ENCODE results near the gene CPED1.
"Not testable (repeated sequence)": the region's sequence is repeated elsewhere in the genome, so short reads cannot be mapped to it uniquely, and the experiment has no call there.

The CPED1 gene

DNA sequence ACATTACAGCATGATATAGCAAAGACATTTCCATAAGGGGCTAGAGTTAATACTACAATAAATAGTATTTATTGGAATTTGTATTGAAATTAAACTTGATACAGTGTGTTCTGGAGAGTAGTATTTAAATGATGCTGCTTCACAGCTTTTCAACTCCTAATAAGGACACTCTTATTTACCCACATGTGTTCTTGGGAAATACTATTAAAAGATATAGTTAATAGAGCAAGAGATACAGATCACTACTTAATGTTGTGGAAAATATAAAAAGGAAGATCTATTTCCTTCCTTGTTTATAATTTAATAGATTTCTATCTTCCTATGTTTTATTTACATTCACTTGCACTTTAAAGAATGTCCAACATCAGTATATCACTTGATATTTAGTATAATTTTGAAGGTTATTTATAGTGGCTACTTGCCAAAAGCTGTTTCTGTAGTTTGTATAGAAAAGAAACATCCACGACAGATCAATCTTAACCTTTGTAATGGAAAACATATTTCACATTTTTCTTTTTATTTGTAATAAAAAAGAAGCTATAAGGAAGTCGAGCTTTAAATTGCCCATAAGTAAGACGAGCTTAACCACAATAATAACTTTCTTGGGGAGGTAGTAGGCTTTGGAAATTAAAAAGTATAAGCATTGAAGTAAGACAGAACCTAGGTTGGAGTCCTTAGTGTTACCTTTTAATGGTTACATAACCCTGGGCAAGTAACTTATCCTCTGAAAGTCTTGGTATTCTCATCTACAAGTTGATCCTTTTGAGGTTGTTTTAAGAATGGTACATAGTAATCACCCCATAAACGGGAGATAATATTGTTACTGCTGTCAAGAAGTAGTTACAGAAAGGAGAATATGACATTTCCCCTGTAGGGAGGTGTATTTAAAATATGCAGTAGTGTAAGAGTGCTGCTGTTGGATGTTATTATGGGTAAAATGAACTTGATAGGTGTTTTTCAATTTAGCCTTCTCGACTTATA, 32.8 kb downstream of the CPED1 start:
- DNase-seq: no peak

DNA sequence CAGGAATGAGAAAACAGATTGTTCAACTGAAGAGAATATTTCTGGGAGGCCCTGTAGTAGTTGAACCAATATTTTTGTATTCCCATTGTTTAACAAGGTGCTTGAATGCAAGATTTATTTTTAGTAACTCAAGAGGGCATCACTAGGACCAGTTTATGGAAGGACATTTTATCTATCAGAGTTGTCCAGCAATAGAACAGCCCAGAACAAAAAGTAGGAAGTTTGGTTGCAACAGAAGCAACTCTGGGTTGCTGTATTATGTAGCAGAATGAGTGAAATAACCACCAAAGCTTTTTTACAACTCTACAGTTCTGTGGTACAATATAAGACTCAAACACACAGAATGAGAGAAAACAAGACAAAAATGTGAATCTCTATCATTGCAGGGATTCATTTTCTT, 34.7 kb downstream of the CPED1 start:
- DNase-seq: no peak

DNA sequence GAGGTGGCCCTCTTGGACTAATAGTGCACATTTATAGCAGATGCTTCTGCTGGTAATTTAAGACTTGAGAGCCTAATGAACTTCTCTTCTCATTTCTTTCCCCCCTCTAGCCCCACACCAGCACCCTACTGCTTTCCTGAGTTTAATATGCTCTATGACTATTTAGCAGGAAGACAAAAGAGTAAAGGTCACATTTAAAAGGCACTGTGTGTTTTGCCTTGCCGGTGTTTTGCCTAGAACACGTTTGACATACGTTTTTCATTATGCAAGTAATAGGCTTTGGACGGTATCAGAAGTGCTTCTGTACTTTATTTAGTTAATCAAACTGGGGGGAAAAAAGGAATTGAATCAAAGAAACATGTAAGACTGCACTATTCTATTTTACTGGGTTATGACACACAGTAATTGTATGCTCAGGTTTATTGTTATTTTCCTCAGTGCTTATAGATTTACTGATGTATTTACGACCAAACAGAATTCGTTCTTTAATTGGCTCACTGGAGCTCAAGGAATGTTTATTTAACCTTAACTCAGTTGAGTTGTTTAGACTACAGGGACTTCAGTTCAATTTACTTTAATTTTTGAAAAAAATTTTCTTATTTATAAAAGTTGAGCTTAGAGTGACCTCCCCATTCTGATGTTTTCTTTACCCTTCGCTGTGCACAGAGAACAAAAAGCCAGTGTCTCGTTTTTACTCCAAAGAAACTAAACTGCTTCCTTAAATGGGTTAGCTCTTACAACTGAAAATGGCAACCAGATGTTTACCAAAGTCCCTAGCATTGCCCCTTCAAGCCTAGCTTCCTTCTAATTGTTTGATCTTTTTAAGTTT, 35.4 kb downstream of the CPED1 start:
- no peak for DNase-seq

DNA sequence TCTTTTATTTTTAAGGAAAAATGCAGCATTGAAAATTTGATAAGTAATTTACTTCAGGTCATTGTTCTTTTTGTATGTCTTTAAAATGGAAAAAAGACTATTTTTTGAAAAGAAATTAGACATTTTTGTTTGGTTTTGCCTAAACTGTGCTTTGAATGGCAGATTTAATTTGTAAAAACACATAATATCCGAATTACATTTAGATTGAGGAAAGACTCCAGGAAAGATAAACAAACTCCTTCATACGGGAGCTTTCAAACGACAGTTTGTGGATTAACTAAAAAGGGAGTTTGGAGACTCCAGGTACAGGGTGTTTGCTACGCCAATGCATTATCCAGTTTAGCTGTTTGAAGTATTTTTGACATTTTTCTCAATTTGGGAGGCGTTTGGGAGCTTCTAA, 36.1 kb downstream of the CPED1 start:
- no peak for DNase-seq

DNA sequence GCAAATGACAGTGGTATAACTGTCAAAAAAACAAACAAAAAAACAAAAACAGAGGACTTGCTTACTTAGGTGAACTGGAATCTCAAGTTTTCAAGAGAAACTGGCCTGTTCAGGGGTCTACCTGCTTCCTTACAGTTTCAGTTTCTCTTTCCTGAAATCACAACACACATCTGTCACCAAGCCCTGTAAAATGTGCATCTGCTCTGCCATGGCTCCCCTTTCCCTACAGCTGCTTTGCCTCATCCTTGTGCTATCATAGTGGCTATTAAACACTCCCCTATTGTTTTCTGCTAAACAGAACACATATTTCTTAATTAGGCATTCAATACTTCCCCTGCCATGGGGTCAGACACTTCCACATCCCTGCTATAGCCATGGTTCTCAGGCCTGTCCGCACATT, 37.6 kb downstream of the CPED1 start:
- no peak for DNase-seq

DNA sequence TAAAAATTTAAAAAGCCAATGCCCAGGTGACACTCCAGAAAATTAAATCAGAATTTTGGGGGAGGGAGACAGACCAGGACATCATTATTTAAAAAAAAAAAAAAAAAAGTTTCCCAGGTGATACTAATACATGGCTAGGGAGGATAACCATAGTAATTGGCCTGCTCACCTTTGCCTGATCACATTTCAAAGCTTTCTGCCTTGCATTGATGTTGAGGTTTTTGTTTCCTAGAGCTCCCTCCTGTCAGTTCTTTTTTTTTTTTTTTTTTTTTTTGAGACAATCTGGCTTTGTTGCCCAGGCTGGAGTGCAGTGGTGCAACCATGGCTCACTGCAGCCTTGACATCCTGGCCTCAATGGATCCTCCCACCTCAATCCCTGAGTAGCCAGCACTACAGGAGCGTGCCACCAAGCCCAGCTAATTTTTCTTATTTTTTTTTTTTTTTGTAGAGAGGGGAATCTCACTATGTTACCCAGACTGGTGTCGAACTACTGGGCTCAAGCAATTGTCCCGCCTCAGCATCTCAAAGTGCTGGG, 38.1 kb downstream of the CPED1 start:
- DNase-seq: no peak

DNA sequence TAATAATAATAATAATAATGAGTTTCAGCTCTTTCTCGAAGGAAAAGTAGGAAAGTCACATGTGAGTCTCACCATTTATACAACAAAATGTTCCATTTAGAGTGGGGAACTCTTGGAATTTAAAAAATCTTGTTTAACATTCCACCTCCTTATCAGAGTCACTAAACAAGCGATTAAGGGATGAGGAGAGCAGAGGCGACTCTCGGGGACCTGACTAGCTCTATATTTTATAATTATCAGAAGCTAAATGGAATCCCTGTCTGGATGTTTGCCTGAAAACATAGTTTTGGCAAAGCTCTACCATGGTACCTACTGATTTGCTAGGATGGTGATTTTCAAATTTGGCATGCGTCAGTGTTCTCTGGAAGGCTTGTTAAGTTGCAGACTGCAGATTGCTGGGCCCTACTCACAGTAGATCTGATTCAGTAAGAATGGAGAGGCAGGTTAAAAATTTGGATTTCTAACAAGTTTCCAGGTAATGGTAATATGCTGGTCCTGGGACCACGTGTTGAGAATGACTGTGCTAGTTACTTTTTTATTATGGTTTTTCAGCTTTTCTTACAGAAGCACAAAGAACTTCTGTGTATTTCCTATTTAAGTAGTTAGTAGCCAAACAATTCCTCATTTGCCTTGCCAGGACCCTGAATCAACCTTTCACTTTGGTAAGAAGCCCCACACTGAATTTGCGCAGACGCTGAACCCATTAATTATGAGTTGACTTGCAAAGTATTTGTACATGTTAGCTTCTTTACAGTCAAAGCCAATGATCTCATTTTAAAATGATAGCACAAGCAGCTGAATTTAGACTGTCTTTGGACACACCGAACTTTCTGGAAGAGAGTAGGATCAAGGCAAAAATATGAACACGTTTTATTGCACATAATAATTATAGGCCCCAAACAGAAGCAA, 39.5 kb downstream of the CPED1 start:
- DNase-seq: no peak

DNA sequence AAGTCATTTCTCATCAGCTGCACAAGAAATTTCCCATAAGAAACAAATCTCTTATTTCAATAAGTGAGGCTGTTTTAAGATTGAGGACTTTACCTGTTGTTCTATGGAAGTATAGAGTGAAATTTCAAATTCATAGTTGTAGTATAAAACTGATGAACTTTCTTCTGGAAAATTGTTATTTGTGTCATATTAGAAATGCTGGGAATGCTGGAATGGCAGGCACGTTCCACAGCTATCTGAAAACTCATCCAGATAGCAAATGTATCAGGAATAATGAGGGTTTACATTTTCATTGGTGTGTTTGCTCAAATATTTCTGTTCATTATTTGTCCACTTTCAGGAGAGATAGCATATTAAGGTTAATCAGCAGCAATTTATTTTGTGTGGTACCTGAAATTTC, 40.8 kb downstream of the CPED1 start:
- DNase-seq: no peak

DNA sequence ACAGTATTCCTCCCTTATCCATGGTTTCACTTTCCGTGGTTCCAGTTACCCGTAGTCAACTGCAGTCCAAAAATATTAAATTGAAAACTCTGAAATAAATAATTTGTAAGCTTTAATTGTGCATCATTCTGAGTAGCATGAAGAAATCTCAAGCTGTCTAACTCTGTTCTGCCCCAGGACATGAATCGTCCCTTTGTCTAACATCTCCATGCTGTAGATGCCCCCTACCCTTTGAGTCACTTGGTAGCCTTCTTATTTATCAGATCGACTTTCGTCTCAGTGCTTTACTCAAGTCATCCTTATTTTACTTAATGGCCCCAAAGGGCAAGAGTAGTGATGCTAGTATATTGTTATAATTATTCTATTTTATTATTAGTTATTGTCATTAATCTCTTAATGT, 41.8 kb downstream of the CPED1 start:
- no peak for DNase-seq

DNA sequence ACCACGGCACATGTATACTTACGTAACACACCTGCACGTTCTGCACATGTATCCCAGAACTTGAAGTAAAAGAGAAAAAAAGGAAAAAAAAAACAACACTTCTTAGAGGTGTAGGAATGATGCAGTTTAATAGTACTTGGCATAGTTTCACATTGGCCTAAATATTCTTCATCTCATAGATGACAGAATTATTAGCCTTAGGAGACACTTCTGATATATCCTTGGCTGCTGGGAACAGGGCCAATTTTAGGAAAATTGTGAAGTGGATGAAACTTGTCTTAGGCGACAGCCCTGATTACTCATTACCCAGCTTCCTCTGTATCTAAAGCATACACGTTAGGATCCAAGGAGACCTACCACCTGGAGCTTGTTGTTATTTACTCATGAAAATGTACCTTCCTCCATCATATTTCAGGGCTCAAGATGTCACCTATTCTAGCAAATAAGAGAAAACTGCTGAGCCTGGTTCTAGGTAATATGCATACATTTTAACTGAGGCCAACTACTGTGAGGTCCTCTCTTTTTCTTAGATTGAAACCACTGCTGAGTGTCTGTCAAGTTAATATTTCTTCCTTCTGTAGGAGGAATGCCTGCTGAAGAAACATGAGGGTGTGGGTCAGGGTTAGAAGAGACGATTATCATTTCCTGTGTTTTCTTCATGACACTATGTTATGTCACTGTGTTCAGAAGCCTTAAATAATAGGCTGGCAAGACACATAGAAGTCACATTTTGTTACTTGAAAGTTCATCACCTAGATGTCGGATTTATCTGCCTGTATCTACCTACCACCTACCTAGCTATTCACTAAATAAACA, 44.3 kb downstream of the CPED1 start:
- no peak for DNase-seq

DNA sequence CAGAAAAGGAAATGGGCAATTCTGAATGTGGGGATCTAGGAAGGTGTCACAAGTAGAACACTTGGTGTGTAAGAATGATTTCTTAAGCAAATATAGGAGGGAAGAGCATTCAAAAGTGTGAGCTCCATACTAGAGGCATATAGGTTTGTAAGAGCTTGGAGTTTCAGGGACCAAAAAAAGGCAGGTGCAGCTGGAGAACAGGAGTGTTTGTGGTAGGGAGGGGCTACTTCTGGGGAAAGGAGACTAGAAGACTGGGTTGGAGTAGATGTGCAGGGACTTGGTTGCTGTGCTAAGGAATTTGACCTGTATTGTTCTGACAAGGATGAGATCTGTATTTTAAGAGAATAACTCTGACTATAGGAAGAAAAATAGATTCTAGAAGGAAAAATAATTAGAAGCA, 46.4 kb downstream of the CPED1 start:
- no peak for DNase-seq

DNA sequence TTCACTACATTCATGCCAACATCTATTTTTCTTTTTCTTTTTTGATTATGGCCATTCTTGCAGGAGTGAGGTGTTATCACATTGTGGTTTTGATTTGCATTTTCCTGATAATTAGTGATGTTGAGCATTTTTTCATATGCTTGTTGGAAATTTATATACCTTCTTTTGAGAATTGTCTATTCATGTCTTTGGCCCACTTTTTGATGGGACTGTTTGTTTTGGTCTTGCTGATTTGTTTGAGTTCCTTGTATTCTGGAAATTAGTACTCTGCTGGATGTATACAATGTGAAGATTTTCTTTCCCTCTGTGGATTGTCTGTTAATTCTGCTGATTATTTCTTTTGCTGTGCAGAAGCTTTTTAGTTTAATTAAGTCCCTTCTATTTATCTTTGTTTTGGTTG, 48.3 kb downstream of the CPED1 start:
- not testable (repeated sequence) for DNase-seq

DNA sequence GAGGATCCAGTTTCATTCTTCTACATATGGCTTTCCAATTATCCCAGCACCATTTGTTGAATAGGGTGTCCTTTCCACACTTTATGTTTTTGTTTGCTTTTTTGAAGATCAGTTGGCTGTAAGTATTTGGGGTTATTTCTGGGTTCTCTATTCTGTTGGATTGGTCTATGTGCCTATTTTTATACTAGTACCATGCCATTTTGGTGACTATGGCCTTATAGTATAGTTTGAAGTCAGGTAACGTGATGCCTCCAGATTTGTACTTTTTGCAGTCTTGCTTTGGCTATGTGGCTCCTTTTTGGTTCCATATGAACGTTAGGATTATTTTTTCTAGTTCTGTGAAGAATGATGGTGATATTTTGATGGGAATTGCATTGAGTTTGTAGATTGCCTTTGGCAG, 48.8 kb downstream of the CPED1 start:
- DNase-seq: not testable (repeated sequence)

DNA sequence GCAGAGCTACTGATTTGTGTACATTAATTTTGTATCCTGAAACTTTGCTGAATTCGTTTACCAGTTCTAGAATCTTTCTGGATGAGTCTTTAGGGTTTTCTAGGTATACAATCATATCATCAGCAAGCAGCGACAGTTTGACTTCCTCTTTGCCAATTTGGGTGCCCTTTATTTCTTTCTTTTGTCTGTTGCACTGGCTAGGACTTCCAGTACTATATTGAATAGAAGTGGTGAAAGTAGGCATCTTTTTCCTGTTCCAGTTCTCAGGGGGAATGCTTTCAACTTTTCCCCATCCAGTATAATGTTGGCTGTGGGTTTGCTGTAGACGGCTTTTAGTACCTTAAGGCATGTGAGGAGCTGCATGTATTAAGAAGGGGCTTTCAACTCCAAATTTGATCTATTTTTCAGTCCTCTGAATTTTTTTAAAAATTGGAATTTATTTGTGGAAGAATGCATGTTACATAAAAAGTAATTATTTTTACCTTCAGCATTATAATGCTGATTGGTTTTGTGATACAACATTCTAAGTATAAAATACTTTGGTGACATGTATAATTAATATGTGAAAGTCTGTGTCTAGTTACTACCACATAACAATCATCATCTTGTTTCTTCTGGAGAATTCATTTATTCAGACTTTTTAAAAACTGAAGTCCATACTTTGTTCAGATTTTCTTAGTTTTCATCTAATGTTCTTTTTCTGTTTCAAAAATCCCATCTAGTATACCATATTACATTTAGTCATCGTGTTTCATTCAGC, 49.6 kb downstream of the CPED1 start:
- DNase-seq: no peak

DNA sequence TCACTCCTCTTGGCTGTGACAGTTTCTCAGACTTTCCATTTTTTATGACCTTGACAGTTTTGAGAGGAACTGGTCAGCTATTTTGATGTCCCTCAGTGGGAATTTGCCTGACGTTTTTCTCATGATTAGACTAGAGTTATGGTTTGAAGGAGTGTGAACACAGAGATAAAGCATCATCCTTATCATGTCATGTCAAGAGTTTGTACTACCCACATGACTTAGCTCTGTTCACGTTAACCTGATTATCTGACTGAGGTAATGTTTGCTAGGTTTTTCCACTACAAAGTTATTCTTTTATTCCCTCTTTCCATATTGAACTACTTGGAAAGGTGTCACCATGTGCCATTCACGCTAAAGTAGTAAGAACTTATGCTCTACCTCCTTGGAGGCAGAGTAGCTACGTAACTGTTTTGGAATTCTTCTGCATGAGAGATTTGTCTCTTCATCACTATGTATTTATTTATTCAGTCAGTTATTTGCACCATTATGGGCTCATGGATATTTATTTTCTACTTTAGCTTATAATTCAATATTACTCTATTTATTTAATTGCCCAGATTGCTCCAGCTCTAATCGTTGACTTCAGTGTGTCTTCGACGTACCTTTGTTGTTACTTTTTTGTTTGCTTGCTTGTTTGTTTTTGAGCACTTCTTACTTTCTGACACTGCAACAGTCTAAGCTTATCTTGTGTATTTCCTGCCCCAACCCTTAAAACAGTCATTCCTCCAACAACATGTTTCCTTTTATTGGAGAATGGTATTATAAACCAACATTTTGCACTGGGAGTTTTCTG, 50.4 kb downstream of the CPED1 start:
- no peak for DNase-seq

DNA sequence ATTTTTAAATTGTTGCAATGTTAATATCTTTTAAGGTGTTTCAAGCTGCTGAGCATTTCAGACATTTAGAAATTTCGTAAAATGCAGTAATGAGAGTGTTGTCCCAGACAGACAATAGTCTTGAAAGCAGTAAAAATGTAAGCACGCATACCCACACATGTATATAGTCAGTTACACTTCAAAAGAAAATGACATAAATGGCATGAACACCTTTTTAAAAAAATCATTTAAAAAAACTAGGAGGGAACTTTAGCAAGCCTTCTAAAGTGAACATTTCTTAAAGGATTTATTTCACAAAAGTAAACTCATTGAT, 51.0 kb downstream of the CPED1 start:
- DNase-seq: no peak

DNA sequence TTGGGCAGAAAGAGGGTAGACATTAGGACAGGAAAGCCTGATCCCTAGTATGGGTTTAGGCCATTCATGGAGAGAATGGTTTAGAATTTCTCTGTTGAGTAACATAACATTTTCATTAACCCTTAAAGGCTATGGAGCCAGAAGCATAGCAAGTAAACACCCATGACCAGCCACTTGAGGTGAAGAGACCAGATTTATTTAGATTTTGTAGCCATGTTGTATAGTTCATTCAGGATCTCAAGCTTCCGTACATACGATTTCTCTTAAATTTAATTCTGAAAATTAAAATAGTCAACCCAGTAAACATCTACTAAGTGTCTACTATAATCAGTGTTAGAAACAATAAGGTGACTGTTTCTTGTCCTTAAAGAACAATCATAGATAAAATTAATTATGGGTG, 51.5 kb downstream of the CPED1 start:
- no peak for DNase-seq

DNA sequence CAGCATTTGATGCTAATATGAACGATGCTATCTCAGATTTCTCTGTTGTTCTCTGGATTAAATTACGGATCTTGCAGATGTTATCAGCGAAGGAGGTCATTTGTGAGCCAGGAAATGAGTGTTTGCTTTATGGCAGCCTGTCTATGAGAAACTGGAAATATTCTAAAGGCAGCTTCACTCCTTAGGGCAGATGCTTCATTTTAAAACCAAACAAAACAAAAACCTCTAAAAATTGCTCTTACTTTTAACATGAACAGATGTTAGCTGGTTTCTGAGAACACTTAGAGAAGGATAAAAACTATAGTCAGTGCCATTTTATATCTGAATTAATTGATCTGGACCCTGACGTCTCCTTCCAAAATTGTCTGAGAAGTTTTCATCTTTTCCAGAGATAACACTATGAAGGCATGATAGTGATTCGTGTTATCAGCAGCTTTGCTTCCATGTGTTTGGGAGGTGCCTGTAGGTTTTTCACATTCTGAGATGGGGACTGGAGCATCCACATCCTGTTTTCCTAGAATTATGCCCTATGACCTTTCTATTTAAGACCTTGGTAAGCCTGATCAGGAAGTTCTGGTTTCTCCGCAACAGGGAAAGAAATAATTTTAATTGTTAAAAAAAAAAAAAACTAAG, 53.1 kb downstream of the CPED1 start:
- DNase-seq: no peak

DNA sequence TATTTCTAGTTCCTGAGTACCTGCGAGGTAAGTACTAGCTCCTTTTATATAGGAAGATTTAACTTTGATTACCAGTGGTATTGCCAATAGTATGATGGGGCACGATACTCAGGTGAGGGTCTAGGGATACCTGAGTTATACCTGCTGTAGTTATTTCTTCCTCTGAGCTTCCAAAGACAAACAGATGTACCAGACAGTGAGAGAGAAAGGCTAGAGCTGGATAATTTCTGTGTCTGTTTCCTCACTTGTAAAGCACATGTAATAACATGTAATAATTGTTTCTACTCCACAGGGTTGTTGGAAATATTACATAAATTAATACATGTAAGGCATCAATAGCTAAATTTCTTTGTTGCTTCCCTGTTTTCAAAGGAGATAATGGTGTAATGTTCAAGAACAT, 53.7 kb downstream of the CPED1 start:
- no peak for DNase-seq

DNA sequence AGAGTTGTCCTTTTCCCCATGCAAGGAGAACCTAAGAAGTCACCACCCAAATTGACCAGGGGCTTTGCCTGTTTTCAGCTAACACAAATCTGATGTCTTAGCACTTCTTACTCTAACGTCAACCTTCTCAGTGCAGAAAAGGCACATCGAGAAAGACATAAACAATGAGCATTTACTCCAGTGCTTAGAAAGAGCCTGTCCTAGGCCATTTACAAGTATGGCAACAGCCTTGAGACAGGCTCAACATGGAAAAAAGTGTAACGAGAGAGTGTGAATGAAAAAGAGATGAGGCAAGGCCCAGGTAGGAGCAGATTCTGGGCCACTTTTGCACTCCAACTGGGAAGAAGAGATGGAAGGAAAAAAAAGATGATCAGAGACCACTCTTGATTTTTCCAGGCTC, 54.4 kb downstream of the CPED1 start:
- DNase-seq: no peak

Measured in NCI-H345 (cell line).